ENCODE data around the gene VENTX.

Gene VENTX

DNA sequence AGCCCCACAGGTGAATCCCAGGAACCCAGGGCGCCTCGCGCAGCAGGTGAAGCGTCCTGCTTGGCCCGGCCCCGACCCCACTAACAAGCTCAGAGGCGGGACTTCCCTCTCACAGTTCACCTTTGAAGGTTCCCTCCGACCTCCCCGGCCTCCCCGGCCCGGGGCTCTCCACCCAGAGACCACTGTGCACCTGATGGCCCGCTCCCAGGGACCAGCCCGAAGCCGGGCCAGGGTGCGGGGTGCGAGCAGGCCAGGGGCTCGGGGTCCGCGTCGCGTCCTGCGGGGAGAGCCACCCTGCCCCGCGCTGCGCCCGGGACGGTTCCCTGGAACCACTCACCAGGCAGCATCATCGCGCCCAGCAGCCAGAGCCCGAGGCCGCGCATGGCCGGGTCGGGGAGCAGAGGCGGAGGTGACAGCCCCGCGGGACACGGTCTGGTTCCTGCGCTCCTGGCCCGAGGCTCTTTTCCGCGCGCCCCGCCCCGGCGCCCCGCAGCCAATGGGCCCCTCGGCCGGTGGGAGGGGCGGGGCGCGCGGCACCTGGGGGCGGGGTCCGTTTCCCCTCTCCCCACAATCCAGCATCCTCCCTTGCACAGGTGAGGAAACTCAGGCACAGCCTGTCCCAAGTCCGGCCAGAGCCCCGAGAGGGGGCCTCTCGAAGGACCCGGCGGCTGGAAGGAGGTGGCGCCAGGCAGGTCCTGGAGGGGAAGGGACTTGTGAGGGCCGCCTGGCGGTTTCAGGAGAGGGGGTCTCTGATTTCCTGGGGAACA, 39.0 kb downstream of the VENTX start, which contains the start of gene ADAM8:
ADAM8 (minus strand) TSS at position 434 of the 767 bp plus-strand sequence; CDS start at position 383, 51 bp downstream.
- Histone ChIP-seq H3K4me1 (ENCODE audit: control insufficient read depth, insufficient read depth, low read length) (no peaks in the 10 kb centered on the region), H3K36me3 (ENCODE audit: control insufficient read depth in 2 of 2, insufficient read depth in 1 of 2, low read length in 2 of 2) (peaks cover 0 to 28% of the 10 kb centered on the region in 2 experiments; a peak in 1 of 3 replicates), H3K4me3 (ENCODE audit: low read depth, low read length) (no peak within 1 kb of the TSS), H3K27ac (ENCODE audit: extremely low read depth, low read depth, low read length) (no peak within 1 kb of the TSS), H3K9me3 (ENCODE audit: control insufficient read depth, insufficient read depth, low read depth, low read length) (no peaks in the 10 kb centered on the region)
- TF ChIP-seq REPIN1 (tag by site-specific recombination; IDR thresholded peaks at IDR 0.05; ENCODE audit: low read depth) (no peak), ZNF626 (tag by site-specific recombination; IDR thresholded peaks at IDR 0.05) (no peak), SCRT2 (tag by site-specific recombination; IDR thresholded peaks at IDR 0.05) (no peak), ZNF184 (tag by site-specific recombination; IDR thresholded peaks at IDR 0.05) (no peak), ZFP37 (tag by site-specific recombination; IDR thresholded peaks at IDR 0.05) (no peak), ZBTB8A (tag by site-specific recombination; IDR thresholded peaks at IDR 0.05) (no peak), ZNF394 (tag by site-specific recombination; IDR thresholded peaks at IDR 0.05; ENCODE audit: borderline replicate concordance) (no peak), ZBTB21 (tag by site-specific recombination; IDR thresholded peaks at IDR 0.05) (no peak), ZNF670 (tag by site-specific recombination; IDR thresholded peaks at IDR 0.05; ENCODE audit: low read depth) (no peak), ZNF747 (tag by site-specific recombination; IDR thresholded peaks at IDR 0.05) (no peak), MYNN (tag by site-specific recombination; IDR thresholded peaks at IDR 0.05; ENCODE audit: borderline replicate concordance) (no peak)
- TF ChIP-seq, protein P1, sequence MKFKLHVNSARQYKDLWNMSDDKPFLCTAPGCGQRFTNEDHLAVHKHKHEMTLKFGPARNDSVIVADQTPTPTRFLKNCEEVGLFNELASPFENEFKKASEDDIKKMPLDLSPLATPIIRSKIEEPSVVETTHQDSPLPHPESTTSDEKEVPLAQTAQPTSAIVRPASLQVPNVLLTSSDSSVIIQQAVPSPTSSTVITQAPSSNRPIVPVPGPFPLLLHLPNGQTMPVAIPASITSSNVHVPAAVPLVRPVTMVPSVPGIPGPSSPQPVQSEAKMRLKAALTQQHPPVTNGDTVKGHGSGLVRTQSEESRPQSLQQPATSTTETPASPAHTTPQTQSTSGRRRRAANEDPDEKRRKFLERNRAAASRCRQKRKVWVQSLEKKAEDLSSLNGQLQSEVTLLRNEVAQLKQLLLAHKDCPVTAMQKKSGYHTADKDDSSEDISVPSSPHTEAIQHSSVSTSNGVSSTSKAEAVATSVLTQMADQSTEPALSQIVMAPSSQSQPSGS (tag by site-specific recombination; IDR thresholded peaks at IDR 0.05; ENCODE audit: low read depth) = no peak
- TF ChIP-seq, protein P2, sequence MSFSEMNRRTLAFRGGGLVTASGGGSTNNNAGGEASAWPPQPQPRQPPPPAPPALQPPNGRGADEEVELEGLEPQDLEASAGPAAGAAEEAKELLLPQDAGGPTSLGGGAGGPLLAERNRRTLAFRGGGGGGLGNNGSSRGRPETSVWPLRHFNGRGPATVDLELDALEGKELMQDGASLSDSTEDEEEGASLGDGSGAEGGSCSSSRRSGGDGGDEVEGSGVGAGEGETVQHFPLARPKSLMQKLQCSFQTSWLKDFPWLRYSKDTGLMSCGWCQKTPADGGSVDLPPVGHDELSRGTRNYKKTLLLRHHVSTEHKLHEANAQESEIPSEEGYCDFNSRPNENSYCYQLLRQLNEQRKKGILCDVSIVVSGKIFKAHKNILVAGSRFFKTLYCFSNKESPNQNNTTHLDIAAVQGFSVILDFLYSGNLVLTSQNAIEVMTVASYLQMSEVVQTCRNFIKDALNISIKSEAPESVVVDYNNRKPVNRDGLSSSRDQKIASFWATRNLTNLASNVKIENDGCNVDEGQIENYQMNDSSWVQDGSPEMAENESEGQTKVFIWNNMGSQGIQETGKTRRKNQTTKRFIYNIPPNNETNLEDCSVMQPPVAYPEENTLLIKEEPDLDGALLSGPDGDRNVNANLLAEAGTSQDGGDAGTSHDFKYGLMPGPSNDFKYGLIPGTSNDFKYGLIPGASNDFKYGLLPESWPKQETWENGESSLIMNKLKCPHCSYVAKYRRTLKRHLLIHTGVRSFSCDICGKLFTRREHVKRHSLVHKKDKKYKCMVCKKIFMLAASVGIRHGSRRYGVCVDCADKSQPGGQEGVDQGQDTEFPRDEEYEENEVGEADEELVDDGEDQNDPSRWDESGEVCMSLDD (tag by site-specific recombination; IDR thresholded peaks at IDR 0.05) = no peak
- TF ChIP-seq, protein P3, sequence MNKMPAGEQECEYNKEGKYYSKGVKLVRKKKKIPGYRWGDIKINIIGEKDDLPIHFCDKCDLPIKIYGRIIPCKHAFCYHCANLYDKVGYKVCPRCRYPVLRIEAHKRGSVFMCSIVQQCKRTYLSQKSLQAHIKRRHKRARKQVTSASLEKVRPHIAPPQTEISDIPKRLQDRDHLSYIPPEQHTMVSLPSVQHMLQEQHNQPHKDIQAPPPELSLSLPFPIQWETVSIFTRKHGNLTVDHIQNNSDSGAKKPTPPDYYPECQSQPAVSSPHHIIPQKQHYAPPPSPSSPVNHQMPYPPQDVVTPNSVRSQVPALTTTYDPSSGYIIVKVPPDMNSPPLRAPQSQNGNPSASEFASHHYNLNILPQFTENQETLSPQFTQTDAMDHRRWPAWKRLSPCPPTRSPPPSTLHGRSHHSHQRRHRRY (tag by site-specific recombination; IDR thresholded peaks at IDR 0.05) = no peak
- TF ChIP-seq, protein P4, sequence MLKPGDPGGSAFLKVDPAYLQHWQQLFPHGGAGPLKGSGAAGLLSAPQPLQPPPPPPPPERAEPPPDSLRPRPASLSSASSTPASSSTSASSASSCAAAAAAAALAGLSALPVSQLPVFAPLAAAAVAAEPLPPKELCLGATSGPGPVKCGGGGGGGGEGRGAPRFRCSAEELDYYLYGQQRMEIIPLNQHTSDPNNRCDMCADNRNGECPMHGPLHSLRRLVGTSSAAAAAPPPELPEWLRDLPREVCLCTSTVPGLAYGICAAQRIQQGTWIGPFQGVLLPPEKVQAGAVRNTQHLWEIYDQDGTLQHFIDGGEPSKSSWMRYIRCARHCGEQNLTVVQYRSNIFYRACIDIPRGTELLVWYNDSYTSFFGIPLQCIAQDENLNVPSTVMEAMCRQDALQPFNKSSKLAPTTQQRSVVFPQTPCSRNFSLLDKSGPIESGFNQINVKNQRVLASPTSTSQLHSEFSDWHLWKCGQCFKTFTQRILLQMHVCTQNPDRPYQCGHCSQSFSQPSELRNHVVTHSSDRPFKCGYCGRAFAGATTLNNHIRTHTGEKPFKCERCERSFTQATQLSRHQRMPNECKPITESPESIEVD (tag by site-specific recombination; IDR thresholded peaks at IDR 0.05) = no peak
- TF ChIP-seq, protein P5, sequence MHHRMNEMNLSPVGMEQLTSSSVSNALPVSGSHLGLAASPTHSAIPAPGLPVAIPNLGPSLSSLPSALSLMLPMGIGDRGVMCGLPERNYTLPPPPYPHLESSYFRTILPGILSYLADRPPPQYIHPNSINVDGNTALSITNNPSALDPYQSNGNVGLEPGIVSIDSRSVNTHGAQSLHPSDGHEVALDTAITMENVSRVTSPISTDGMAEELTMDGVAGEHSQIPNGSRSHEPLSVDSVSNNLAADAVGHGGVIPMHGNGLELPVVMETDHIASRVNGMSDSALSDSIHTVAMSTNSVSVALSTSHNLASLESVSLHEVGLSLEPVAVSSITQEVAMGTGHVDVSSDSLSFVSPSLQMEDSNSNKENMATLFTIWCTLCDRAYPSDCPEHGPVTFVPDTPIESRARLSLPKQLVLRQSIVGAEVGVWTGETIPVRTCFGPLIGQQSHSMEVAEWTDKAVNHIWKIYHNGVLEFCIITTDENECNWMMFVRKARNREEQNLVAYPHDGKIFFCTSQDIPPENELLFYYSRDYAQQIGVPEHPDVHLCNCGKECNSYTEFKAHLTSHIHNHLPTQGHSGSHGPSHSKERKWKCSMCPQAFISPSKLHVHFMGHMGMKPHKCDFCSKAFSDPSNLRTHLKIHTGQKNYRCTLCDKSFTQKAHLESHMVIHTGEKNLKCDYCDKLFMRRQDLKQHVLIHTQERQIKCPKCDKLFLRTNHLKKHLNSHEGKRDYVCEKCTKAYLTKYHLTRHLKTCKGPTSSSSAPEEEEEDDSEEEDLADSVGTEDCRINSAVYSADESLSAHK (tag by site-specific recombination; IDR thresholded peaks at IDR 0.05) = no peak
- TF ChIP-seq, protein P6, sequence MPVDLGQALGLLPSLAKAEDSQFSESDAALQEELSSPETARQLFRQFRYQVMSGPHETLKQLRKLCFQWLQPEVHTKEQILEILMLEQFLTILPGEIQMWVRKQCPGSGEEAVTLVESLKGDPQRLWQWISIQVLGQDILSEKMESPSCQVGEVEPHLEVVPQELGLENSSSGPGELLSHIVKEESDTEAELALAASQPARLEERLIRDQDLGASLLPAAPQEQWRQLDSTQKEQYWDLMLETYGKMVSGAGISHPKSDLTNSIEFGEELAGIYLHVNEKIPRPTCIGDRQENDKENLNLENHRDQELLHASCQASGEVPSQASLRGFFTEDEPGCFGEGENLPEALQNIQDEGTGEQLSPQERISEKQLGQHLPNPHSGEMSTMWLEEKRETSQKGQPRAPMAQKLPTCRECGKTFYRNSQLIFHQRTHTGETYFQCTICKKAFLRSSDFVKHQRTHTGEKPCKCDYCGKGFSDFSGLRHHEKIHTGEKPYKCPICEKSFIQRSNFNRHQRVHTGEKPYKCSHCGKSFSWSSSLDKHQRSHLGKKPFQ (tag by site-specific recombination; IDR thresholded peaks at IDR 0.05) = no peak
- ChIA-PET CTCF (interaction anchor here (0.7 to 1.8 kb wide), 3 partner anchors 10 to 528 kb away, joined by 3 to 5 read pairs (median 3); no protein-coding TSS in a partner anchor), POLR2A (interaction anchor here (0.7 kb wide), 1 partner anchor 50 kb away, joined by 6 read pairs; no protein-coding TSS in a partner anchor)
